WTC11 (cell line): ENCODE results near the gene PCGF5.

Source experiments
- ATF2 ChIP-seq: sonication (generic); formaldehyde crosslinking; IDR thresholded peaks from 2 replicates; pipeline ENCODE4 v1.8.1; 2022; ENCODE audit warnings: low read depth, missing genetic modification reagents, borderline replicate concordance
- CREM ChIP-seq: sonication (generic); formaldehyde crosslinking; IDR thresholded peaks from 2 replicates; pipeline ENCODE4 v1.8.1; 2022; ENCODE audit warnings: mild to moderate bottlenecking, missing genetic modification reagents, moderate library complexity
- CTCF ChIP-seq: fragments of 200-600 bp; IDR thresholded peaks from 2 replicates; pipeline ENCODE4 v1.8.0; 2022; ENCODE audit warnings: antibody characterized with exemption
- E2F5 ChIP-seq: sonication (generic); formaldehyde crosslinking; IDR thresholded peaks from 2 replicates; pipeline ENCODE4 v1.8.1; 2022; ENCODE audit warnings: mild to moderate bottlenecking, moderate library complexity, missing genetic modification reagents
- FOXJ3 ChIP-seq: sonication (generic); formaldehyde crosslinking; IDR thresholded peaks from 2 replicates; pipeline ENCODE4 v1.9.0; 2021; ENCODE audit warnings: missing genetic modification reagents, mild to moderate bottlenecking, borderline replicate concordance
- FOXK1 ChIP-seq: sonication (generic); formaldehyde crosslinking; IDR thresholded peaks from 2 replicates; pipeline ENCODE4 v1.8.0; 2022; ENCODE audit warnings: mild to moderate bottlenecking, moderate library complexity, missing genetic modification reagents
- GABPB1 ChIP-seq: sonication (generic); formaldehyde crosslinking; IDR thresholded peaks from 2 replicates; pipeline ENCODE4 v1.8.1; 2023; ENCODE audit warnings: mild to moderate bottlenecking, missing genetic modification reagents
- JAZF1 ChIP-seq: fragments of 250-450 bp; sonication (Bioruptor Pico); IDR thresholded peaks from 2 replicates; pipeline ENCODE4 v1.9.0; 2021; ENCODE audit warnings: moderate library complexity, mild to moderate bottlenecking, inconsistent platforms
- SP1 ChIP-seq: sonication (generic); formaldehyde crosslinking; conservative IDR thresholded peaks from 2 replicates; pipeline ENCODE4 v1.8.1; 2022; ENCODE audit warnings: missing genetic modification reagents
- ZBTB21 ChIP-seq: sonication (generic); formaldehyde crosslinking; IDR thresholded peaks from 2 replicates; pipeline ENCODE4 v1.8.1; 2023; ENCODE audit warnings: mild to moderate bottlenecking, missing genetic modification reagents, borderline replicate concordance
- ZNF232 ChIP-seq: sonication (generic); formaldehyde crosslinking; IDR thresholded peaks from 2 replicates; pipeline ENCODE4 v1.8.0; 2022; ENCODE audit warnings: mild to moderate bottlenecking, missing genetic modification reagents
- ZNF317 ChIP-seq: sonication (generic); formaldehyde crosslinking; IDR thresholded peaks from 2 replicates; pipeline ENCODE4 v1.8.1; 2023; ENCODE audit warnings: low read depth, mild to moderate bottlenecking, moderate library complexity, missing genetic modification reagents, borderline replicate concordance
- TF ChIP-seq, protein P1 (sequence below): sonication (generic); formaldehyde crosslinking; IDR thresholded peaks from 2 replicates; pipeline ENCODE4 v1.8.0; 2022; ENCODE audit warnings: mild to moderate bottlenecking, missing genetic modification reagents

GRCh38 chr10:91251430-91252056 lies 31.1 kb downstream of the PCGF5 start:
- TF ChIP-seq CTCF (peak; percentile 78), E2F5 (no peak), GABPB1 (CRISPR knock-in tag) (no peak), CREM (CRISPR knock-in tag) (no peak), ZBTB21 (no peak), FOXJ3 (CRISPR knock-in tag) (no peak), ZNF317 (no peak), ATF2 (no peak), SP1 (CRISPR knock-in tag) (no peak), JAZF1 (no peak), FOXK1 (no peak), ZNF232 (CRISPR knock-in tag) (no peak)
- TF ChIP-seq, protein P1, sequence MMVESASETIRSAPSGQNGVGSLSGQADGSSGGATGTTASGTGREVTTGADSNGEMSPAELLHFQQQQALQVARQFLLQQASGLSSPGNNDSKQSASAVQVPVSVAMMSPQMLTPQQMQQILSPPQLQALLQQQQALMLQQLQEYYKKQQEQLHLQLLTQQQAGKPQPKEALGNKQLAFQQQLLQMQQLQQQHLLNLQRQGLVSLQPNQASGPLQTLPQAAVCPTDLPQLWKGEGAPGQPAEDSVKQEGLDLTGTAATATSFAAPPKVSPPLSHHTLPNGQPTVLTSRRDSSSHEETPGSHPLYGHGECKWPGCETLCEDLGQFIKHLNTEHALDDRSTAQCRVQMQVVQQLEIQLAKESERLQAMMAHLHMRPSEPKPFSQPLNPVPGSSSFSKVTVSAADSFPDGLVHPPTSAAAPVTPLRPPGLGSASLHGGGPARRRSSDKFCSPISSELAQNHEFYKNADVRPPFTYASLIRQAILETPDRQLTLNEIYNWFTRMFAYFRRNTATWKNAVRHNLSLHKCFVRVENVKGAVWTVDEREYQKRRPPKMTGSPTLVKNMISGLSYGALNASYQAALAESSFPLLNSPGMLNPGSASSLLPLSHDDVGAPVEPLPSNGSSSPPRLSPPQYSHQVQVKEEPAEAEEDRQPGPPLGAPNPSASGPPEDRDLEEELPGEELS (CRISPR knock-in tag), result no peak
